ENCODE measurements around the gene CCDC60. TPM values are rescaled to one million over a fixed set of nuclear protein-coding genes. Genes with fewer than 3 reads are reported as not detected.

Gene CCDC60
- total RNA-seq, 4 donors from 2014 or later, result not detected

DNA sequence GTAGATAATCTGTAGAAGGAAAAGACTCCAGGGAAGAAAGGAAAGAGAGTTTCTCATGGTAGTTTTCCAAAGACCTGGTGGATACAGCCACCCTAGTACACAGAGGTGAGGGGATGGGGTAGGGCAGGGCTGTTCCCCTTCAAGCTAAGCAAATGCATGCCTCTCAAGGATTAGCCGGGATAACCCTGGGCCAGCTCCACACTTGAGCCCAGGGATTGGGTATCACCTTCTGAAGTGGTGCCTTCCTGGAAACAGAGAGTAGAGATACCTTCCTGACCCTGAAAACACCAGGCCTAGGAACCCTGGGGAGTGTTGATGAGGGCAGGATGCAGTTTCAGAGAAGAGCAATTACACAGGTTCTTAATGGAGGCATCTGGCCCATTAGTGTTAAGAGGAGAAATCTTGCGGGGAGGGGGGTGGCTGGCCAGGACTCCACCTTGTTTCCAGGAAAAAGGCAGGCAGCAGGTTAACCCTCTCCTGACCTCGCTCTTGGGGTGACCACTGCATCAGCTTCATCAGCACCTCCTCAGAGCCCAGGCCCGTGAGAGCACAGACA lies 152.1 kb downstream of the CCDC60 start:
- Histone ChIP-seq H3K4me1 (no peaks in the 10 kb centered on the region), H3K4me3 (no peak overlapping the region), H3K27me3 (no peaks in the 10 kb centered on the region), H3K36me3 (no peaks in the 10 kb centered on the region), H3K27ac (no peak overlapping the region), H3K9me3 (no peaks in the 10 kb centered on the region)
- in situ Hi-C loops (cut with MboI; ENCODE audit: low sequenced_read_pairs in 4 of 4), result no loop called here
- intact Hi-C loops (cut with DNase I; ENCODE audit: low total_unique reads), result no loop called here
- DNase-seq, result no peak
- ATAC-seq, result no peak
- TF ChIP-seq POLR2A (IDR thresholded peaks at IDR 0.05), result no peak
- TF ChIP-seq, protein P1, sequence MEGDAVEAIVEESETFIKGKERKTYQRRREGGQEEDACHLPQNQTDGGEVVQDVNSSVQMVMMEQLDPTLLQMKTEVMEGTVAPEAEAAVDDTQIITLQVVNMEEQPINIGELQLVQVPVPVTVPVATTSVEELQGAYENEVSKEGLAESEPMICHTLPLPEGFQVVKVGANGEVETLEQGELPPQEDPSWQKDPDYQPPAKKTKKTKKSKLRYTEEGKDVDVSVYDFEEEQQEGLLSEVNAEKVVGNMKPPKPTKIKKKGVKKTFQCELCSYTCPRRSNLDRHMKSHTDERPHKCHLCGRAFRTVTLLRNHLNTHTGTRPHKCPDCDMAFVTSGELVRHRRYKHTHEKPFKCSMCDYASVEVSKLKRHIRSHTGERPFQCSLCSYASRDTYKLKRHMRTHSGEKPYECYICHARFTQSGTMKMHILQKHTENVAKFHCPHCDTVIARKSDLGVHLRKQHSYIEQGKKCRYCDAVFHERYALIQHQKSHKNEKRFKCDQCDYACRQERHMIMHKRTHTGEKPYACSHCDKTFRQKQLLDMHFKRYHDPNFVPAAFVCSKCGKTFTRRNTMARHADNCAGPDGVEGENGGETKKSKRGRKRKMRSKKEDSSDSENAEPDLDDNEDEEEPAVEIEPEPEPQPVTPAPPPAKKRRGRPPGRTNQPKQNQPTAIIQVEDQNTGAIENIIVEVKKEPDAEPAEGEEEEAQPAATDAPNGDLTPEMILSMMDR (IDR thresholded peaks at IDR 0.05 in 4 of 5, conservative IDR thresholded peaks at IDR 0.05 in 1 of 5), result no peak

DNA sequence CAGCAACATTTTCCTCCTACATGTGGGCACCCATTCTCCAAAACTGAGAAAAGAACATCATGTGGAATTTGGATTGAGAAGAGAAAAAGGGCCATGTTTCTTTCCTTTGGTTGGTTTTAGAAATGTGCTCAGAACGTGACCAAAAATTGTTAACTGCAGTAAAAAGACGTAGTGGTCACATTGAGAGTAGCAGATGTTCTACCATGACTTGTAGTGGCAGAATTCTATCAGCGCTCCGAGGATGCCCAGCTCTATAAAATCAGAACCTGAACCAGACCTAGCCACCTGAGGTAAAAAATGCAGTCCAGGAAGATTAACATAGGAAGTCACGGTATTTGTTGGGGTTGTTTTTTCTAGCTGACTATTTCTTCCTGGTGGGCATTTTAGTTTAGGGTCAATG lies 157.3 kb downstream of the CCDC60 start:
- in situ Hi-C loops (cut with MboI; ENCODE audit: low sequenced_read_pairs in 4 of 4), result no loop called here
- intact Hi-C loops (cut with DNase I; ENCODE audit: low total_unique reads), result no loop called here
- Histone ChIP-seq H3K4me1 (no peaks in the 10 kb centered on the region), H3K9me3 (no peaks in the 10 kb centered on the region), H3K4me3 (no peak overlapping the region), H3K36me3 (no peaks in the 10 kb centered on the region), H3K27me3 (no peaks in the 10 kb centered on the region), H3K27ac (no peak overlapping the region)
- ATAC-seq (no peak), DNase-seq (no peak)
- TF ChIP-seq POLR2A (IDR thresholded peaks at IDR 0.05), result no peak
- TF ChIP-seq, protein P1 (IDR thresholded peaks at IDR 0.05 in 4 of 5, conservative IDR thresholded peaks at IDR 0.05 in 1 of 5), result no peak

DNA sequence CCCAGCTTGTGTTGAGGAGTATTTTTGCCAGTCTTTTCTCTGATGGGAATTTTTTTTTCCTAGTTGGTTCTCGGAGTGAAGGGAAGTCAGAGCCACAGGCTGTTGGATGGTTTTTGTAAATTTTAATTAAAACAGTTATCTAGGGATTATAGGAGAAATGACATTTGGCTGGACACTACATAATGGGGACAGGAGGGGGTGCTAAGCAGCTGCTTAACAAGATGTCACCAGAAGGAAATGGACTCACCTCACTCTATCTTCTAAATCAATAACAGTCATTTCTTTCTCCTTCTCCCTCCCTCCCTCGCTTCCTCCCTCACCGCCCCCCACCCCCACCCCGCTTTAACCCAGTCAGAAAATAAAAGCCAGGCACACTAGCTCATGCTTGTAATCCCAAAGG lies 165.7 kb downstream of the CCDC60 start:
- intact Hi-C loops (cut with DNase I; ENCODE audit: low total_unique reads), result no loop called here

DNA sequence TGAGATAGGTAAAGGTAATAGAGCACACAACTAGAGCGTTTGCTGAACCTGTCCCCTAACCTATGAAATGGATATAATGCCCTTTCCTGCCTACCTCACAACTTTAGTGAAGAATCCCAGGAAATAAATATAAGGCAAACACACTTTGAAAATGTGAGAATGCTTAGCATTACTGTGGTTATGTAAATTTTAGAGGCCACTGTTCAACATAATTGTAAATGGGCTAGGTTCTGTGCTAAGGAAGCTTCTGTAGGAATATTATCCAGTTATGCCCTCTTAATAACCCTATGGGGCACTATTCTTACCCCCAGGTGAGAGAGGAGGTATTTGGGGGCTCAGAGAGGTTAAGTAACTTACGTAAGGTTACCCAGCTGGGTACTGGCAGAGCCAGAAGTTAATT lies 166.5 kb downstream of the CCDC60 start:
- in situ Hi-C loops (cut with MboI; ENCODE audit: low sequenced_read_pairs in 4 of 4), result no loop called here
- no peak for ATAC-seq
- TF ChIP-seq POLR2A (IDR thresholded peaks at IDR 0.05), result no peak
- Histone ChIP-seq H3K4me1 (no peaks in the 10 kb centered on the region), H3K27ac (no peak overlapping the region), H3K9me3 (no peaks in the 10 kb centered on the region), H3K36me3 (no peaks in the 10 kb centered on the region), H3K27me3 (no peaks in the 10 kb centered on the region), H3K4me3 (no peak overlapping the region)
- intact Hi-C loops (cut with DNase I; ENCODE audit: low total_unique reads), result no loop called here
- no peak for DNase-seq

More for the DNA sequence above, 165.7 kb downstream of the CCDC60 start:
- H3K4me1 ChIP-seq, result no peaks in the 10 kb centered on the region
- H3K9me3 ChIP-seq, result no peaks in the 10 kb centered on the region
- in situ Hi-C loops (cut with MboI; ENCODE audit: low sequenced_read_pairs in 4 of 4), result no loop called here
- H3K27ac ChIP-seq, result no peak overlapping the region
- no peak overlapping the region for H3K4me3 ChIP-seq
- ATAC-seq, result no peak
- no peak for DNase-seq
- H3K27me3 ChIP-seq, result no peaks in the 10 kb centered on the region
- TF ChIP-seq, protein P1 (IDR thresholded peaks at IDR 0.05 in 4 of 5, conservative IDR thresholded peaks at IDR 0.05 in 1 of 5), result no peak
- no peak for TF ChIP-seq POLR2A (IDR thresholded peaks at IDR 0.05)
- no peaks in the 10 kb centered on the region for H3K36me3 ChIP-seq

DNA sequence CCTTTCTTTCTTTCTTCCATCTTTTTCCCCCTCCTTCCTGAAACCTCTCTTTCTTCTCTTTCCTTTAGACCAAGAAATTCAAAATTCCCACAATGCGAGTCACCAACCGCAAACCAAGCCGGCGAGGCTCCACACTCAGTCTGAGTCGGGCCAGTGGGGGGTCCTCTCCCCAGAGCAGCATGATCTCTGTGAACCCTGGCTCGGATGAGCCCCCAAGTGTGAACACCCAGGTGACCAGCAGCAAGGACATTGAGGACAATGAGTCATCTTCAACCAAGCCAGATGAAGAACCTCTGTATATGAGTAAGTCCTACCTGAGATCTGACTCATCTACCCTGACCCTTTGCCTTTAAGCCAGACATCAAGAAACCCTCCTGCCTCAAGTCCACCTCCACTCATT lies 170.5 kb downstream of the CCDC60 start:
- ATAC-seq (no peak), DNase-seq (no peak)
- in situ Hi-C loops (cut with MboI; ENCODE audit: low sequenced_read_pairs in 4 of 4), result no loop called here
- no peaks in the 10 kb centered on the region for H3K4me1 ChIP-seq
- H3K27me3 ChIP-seq, result no peaks in the 10 kb centered on the region
- no peak overlapping the region for H3K4me3 ChIP-seq
- no peak overlapping the region for H3K27ac ChIP-seq
- H3K9me3 ChIP-seq, result no peaks in the 10 kb centered on the region
- no peaks in the 10 kb centered on the region for H3K36me3 ChIP-seq
- TF ChIP-seq, protein P1 (IDR thresholded peaks at IDR 0.05 in 4 of 5, conservative IDR thresholded peaks at IDR 0.05 in 1 of 5), result no peak
- no peak for TF ChIP-seq POLR2A (IDR thresholded peaks at IDR 0.05)
- intact Hi-C loops (cut with DNase I; ENCODE audit: low total_unique reads), result no loop called here

All from gastrocnemius medialis (tissue), 4 donors.